Measurements from ENCODE around the gene PAGE3. TPM values are rescaled to one million over a fixed set of nuclear protein-coding genes. Genes with fewer than 3 reads are reported as not detected.

The PAGE3 gene
- total and polyA plus RNA-seq, 4 donors: not detected

GRCh38 chrX:55220119-55220794, 44.5 kb downstream of the PAGE3 start, which contains the start of gene PAGE5:
TSS of gene PAGE5 (plus strand) at chrX:55220346. CDS start at chrX:55221383, 1,037 bp downstream.
- no peak for TF ChIP-seq CTCF (IDR thresholded peaks at IDR 0.05; ENCODE audit: control extremely low read depth, extremely low read depth)
- Histone ChIP-seq H3K36me3 (ENCODE audit: control insufficient read depth in 4 of 4, insufficient read depth in 4 of 4, low read length in 4 of 4) (no peaks in the 10 kb centered on the region), H3K27ac (ENCODE audit: low read depth in 1 of 2, low read length in 1 of 2) (no peak within 1 kb of the TSS), H3K4me1 (ENCODE audit: control insufficient read depth in 5 of 5, insufficient read depth in 5 of 5, low read length in 5 of 5) (no peaks in the 10 kb centered on the region), H3K9me3 (ENCODE audit: control insufficient read depth in 4 of 4, insufficient read depth in 3 of 4, low read length in 3 of 4) (peaks cover 0 to 3% (median 0%) of the 10 kb centered on the region in 4 donors), H3K4me3 (no peak within 1 kb of the TSS), H3K9ac (ENCODE audit: insufficient read depth in 1 of 2, low read length in 2 of 2) (no peak within 1 kb of the TSS), H3K27me3 (ENCODE audit: control insufficient read depth in 3 of 3, insufficient read depth in 3 of 3, low read length in 2 of 3) (peaks cover 0 to 2% (median 0%) of the 10 kb centered on the region in 3 donors)
- ATAC-seq (ENCODE audit: insufficient read depth, low FRiP score) (no peak), DNase-seq (no peak)
- 82 to 86% methylated on average over 30 of the region's 30 CpGs for WGBS, 2 donors

GRCh38 chrX:55213381-55213780, 51.3 kb downstream of the PAGE3 start:
- H3K27me3 ChIP-seq (ENCODE audit: control insufficient read depth in 3 of 3, insufficient read depth in 3 of 3, low read length in 2 of 3): peaks cover 0 to 2% (median 0%) of the 10 kb centered on the region in 3 donors
- TF ChIP-seq CTCF (IDR thresholded peaks at IDR 0.05; ENCODE audit: control extremely low read depth, extremely low read depth): no peak
- no peaks in the 10 kb centered on the region for H3K4me1 ChIP-seq (ENCODE audit: control insufficient read depth in 5 of 5, insufficient read depth in 5 of 5, low read length in 5 of 5)
- DNase-seq: no peak
- H3K36me3 ChIP-seq (ENCODE audit: control insufficient read depth in 4 of 4, insufficient read depth in 4 of 4, low read length in 4 of 4): no peaks in the 10 kb centered on the region
- H3K9me3 ChIP-seq (ENCODE audit: control insufficient read depth in 4 of 4, insufficient read depth in 3 of 4, low read length in 3 of 4): no peaks in the 10 kb centered on the region
- no peak overlapping the region for H3K4me3 ChIP-seq
- 66 to 80% methylated on average over 3 of the region's 3 CpGs for WGBS, 2 donors
- H3K9ac ChIP-seq (ENCODE audit: insufficient read depth in 1 of 2, low read length in 2 of 2): no peak overlapping the region
- H3K27ac ChIP-seq (ENCODE audit: low read depth in 1 of 2, low read length in 1 of 2): no peak overlapping the region
- no peak for ATAC-seq (ENCODE audit: insufficient read depth, low FRiP score)

GRCh38 chrX:55210931-55211677, 53.6 kb downstream of the PAGE3 start:
- TF ChIP-seq CTCF (IDR thresholded peaks at IDR 0.05; ENCODE audit: control extremely low read depth, extremely low read depth): no peak
- no peaks in the 10 kb centered on the region for H3K4me1 ChIP-seq (ENCODE audit: control insufficient read depth in 5 of 5, insufficient read depth in 5 of 5, low read length in 5 of 5)
- H3K36me3 ChIP-seq (ENCODE audit: control insufficient read depth in 4 of 4, insufficient read depth in 4 of 4, low read length in 4 of 4): no peaks in the 10 kb centered on the region
- H3K27me3 ChIP-seq (ENCODE audit: control insufficient read depth in 3 of 3, insufficient read depth in 3 of 3, low read length in 2 of 3): no peaks in the 10 kb centered on the region
- no peak overlapping the region for H3K9ac ChIP-seq (ENCODE audit: insufficient read depth in 1 of 2, low read length in 2 of 2)
- H3K4me3 ChIP-seq: no peak overlapping the region
- no peak for ATAC-seq (ENCODE audit: insufficient read depth, low FRiP score)
- no peaks in the 10 kb centered on the region for H3K9me3 ChIP-seq (ENCODE audit: control insufficient read depth in 4 of 4, insufficient read depth in 3 of 4, low read length in 3 of 4)
- no peak overlapping the region for H3K27ac ChIP-seq (ENCODE audit: low read depth in 1 of 2, low read length in 1 of 2)
- no peak for DNase-seq
- WGBS, 2 donors: 73 to 89% methylated on average over 13 of the region's 13 CpGs

Other genes starting within 250 kb of the PAGE3 start
- 100 to 1,000 TPM in 1 of 2 donors, 1 to 10 TPM in 1; 2.8 to 111 TPM for gene ALAS2, start 233.9 kb downstream of the PAGE3 start, total RNA-seq
- gene ALAS2, start 233.9 kb downstream of the PAGE3 start, polyA plus RNA-seq: under 1 TPM; 0.10 to 0.19 TPM
- gene PAGE2B, start 189.9 kb downstream of the PAGE3 start, total RNA-seq: not detected
- gene PAGE2B, start 189.9 kb downstream of the PAGE3 start, polyA plus RNA-seq: under 1 TPM in 1 of 2 donors, not detected in 1; 0.37 TPM
- not detected for gene PAGE2, start 175.9 kb downstream of the PAGE3 start, total RNA-seq
- gene PAGE2, start 175.9 kb downstream of the PAGE3 start, polyA plus RNA-seq: not detected
- not detected for gene PAGE5, start 44.6 kb downstream of the PAGE3 start, total RNA-seq
- gene PAGE5, start 44.6 kb downstream of the PAGE3 start, polyA plus RNA-seq: not detected
- 10 to 100 TPM; 22.3 to 63.3 TPM for gene MAGEH1, start 187.2 kb upstream of the PAGE3 start, total RNA-seq
- gene MAGEH1, start 187.2 kb upstream of the PAGE3 start, polyA plus RNA-seq: 10 to 100 TPM; 16.8 to 26.8 TPM
- 10 to 100 TPM in 1 of 2 donors, 1 to 10 TPM in 1; 4.4 to 10.2 TPM for gene USP51, start 224.9 kb upstream of the PAGE3 start, total RNA-seq
- 1 to 10 TPM in 1 of 2 donors, under 1 TPM in 1; 0.70 to 1.3 TPM for gene USP51, start 224.9 kb upstream of the PAGE3 start, polyA plus RNA-seq